ENCODE measurements around the gene RYR2. TPM values are rescaled to one million over a fixed set of nuclear protein-coding genes. Genes with fewer than 3 reads are reported as not detected.

Gene RYR2
- total and polyA plus RNA-seq, 2 of the 8 experiments (the other 6 are each of a cell fraction or from before 2014, with no cell fraction given): 1.3 to 4.4 TPM

DNA sequence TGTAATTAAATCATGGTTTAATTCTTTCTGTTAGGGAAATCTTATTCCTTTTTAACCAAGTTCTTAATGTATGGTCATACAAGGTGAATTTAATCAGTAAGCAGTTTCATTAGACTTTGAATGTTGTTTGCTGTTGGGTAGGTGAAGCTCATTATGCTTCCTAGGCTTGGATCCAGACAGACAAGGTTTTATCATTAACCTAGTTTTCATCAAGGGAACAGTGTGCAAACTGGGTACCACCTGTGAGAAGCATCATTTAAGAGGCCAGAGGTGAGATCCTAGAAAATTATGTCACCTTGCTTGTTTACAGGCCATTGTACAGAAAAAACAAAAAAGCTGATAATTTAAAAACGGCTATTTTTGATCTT is 130.1 kb downstream of the RYR2 start:
- Histone ChIP-seq H3K4ac (replicated peaks; ENCODE audit: insufficient read length, low read depth, low read length) (no peak overlapping the region), H3K4me2 (ENCODE audit: insufficient read depth in 1 of 2, low read depth in 2 of 2, low read length in 2 of 2) (no peak overlapping the region), H3K9me3 (ENCODE audit: insufficient read depth in 2 of 2, low read depth in 1 of 2, low read length in 1 of 2) (no peaks in the 10 kb centered on the region), H3K9ac (replicated peaks in 1 of 4; ENCODE audit: extremely low read depth in 1 of 4, low read depth in 3 of 4, low read length in 3 of 4) (no peak overlapping the region), H4K91ac (replicated peaks; ENCODE audit: insufficient read length, low read length) (no peak overlapping the region), H3K23me2 (ENCODE audit: low read depth, low read length) (no peaks in the 10 kb centered on the region), H2AK5ac (ENCODE audit: low read depth, low read length) (no peak overlapping the region; the same call in 1 of the 2 replicates), H2BK20ac (ENCODE audit: low read length) (no peak overlapping the region), H3K79me1 (ENCODE audit: low read depth, low read length) (no peaks in the 10 kb centered on the region), H3K27ac (ENCODE audit: low read depth, low read length) (no peak overlapping the region), H3K23ac (ENCODE audit: insufficient read length) (no peak overlapping the region), H3K4me3 (ENCODE audit: extremely low read depth in 1 of 4, insufficient read depth in 2 of 4, low read depth in 3 of 4, low read length in 4 of 4) (no peak overlapping the region), H3K18ac (ENCODE audit: extremely low read depth, low read length) (no peak overlapping the region), H2AFZ (ENCODE audit: low read length) (no peak overlapping the region), H4K5ac (ENCODE audit: insufficient read length, low read depth, low read length) (no peak overlapping the region), H3K79me2 (ENCODE audit: control insufficient read depth in 1 of 2, insufficient read depth in 2 of 2, low read length in 2 of 2) (no peaks in the 10 kb centered on the region; a peak in 2 of 4 replicates), H2BK12ac (ENCODE audit: low read depth, low read length) (no peak overlapping the region), H3K14ac (ENCODE audit: insufficient read length) (no peak overlapping the region), H4K20me1 (replicated peaks in 1 of 2; ENCODE audit: control insufficient read depth in 1 of 2, insufficient read depth in 2 of 2, low read length in 2 of 2) (no peaks in the 10 kb centered on the region), H4K8ac (ENCODE audit: extremely low read depth, insufficient read depth, low read length) (no peak overlapping the region), H3K27me3 (replicated peaks in 1 of 4; ENCODE audit: control insufficient read depth in 3 of 4, extremely low read depth in 1 of 4, insufficient read depth in 3 of 4, low read length in 3 of 4) (no peaks in the 10 kb centered on the region), H3K56ac (replicated peaks; ENCODE audit: insufficient read length, low read depth, low read length) (no peak overlapping the region), H3K4me1 (replicated peaks in 1 of 4; ENCODE audit: control insufficient read depth in 3 of 4, insufficient read depth in 4 of 4, low read length in 3 of 4) (no peaks in the 10 kb centered on the region; a peak in 1 of 7 replicates), H2BK5ac (ENCODE audit: low read depth, low read length) (no peak overlapping the region), H2BK120ac (replicated peaks; ENCODE audit: low read depth, low read length) (no peak overlapping the region), H3K36me3 (ENCODE audit: control insufficient read depth in 2 of 4, insufficient read depth in 4 of 4, low read length in 3 of 4) (no peaks in the 10 kb centered on the region), H2BK15ac (ENCODE audit: low read length) (no peak overlapping the region)
- FAIRE-seq (no peak), DNase-seq (ENCODE audit: low read depth in 1 of 2, low spot score in 2 of 2) (no peak)
- 89% methylated on average over 1 of the region's 1 CpG; no CpG with 5 or more reads in 1 of the 2 experiments for WGBS, 2 experiments (ENCODE audit: extremely low coverage in 1 of 2, insufficient coverage in 1 of 2, insufficient read length in 1 of 2, insufficient replicate concordance in 2 of 2, low coverage in 1 of 2, low lambda C conversion rate in 2 of 2, missing lambda C conversion rate in 1 of 2)
- POLR2A ChIA-PET (ENCODE audit: partially characterized antibody): interaction anchor here (0.6 kb wide), 1 partner anchor 184 kb away, joined by 3 read pairs; no protein-coding TSS in a partner anchor
- CTCF ChIA-PET (ENCODE audit: partially characterized antibody): no interaction called here
- TF ChIP-seq, protein P1, sequence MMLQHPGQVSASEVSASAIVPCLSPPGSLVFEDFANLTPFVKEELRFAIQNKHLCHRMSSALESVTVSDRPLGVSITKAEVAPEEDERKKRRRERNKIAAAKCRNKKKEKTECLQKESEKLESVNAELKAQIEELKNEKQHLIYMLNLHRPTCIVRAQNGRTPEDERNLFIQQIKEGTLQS (IDR thresholded peaks at IDR 0.05; ENCODE audit: insufficient read depth, low read depth, low read length): no peak
- TF ChIP-seq CTBP2 (IDR thresholded peaks at IDR 0.05; ENCODE audit: borderline replicate concordance, insufficient read depth, insufficient read length, low read length) (no peak), RBBP5 (IDR thresholded peaks at IDR 0.05; ENCODE audit: borderline replicate concordance, low read depth, low read length) (no peak), SIN3A (conservative IDR thresholded peaks at IDR 0.05 in 1 of 2, IDR thresholded peaks at IDR 0.05 in 1 of 2; ENCODE audit: low read depth in 1 of 2, low read length in 2 of 2) (no peak), SIX5 (IDR thresholded peaks at IDR 0.05; ENCODE audit: low read depth, low read length) (no peak), HDAC6 (IDR thresholded peaks at IDR 0.05; ENCODE audit: low read depth, low read length) (no peak), ZNF274 (IDR thresholded peaks at IDR 0.05; ENCODE audit: borderline replicate concordance, extremely low read depth, low read length) (no peak), CHD1 (IDR thresholded peaks at IDR 0.05; ENCODE audit: low read depth, low read length) (no peak), SIRT6 (IDR thresholded peaks at IDR 0.05; ENCODE audit: low read length) (no peak), KDM5A (IDR thresholded peaks at IDR 0.05; ENCODE audit: low read length) (no peak), KDM1A (IDR thresholded peaks at IDR 0.05; ENCODE audit: borderline replicate concordance, low read length) (no peak), CBX8 (IDR thresholded peaks at IDR 0.05; ENCODE audit: borderline replicate concordance, low read depth, low read length) (no peak), SP2 (IDR thresholded peaks at IDR 0.05; ENCODE audit: low read length) (no peak), TCF12 (IDR thresholded peaks at IDR 0.05; ENCODE audit: low read depth, low read length) (no peak), TBP (IDR thresholded peaks at IDR 0.05; ENCODE audit: low read depth, low read length) (no peak)
